Progenitor cell of endocrine pancreas (in vitro differentiated cells): ENCODE data around the gene SLC66A1. TPM values are rescaled to one million over a fixed set of nuclear protein-coding genes. Genes with fewer than 3 reads are reported as not detected.
A peak's percentile ranks its signal among the peaks of the same experiment; 100 is the strongest.

ENCODE experiments used
- DNase-seq: peaks from one replicate; pipeline ENCODE4 v3.0.0; 2021; ENCODE audit warnings: low spot score; ENCODE audit not compliant: unreplicated experiment
- H3K27ac Mint-ChIP-seq: 2 replicates; pipeline ENCODE4 v1.8.0; 2021; ENCODE audit warnings: mild to moderate bottlenecking, moderate library complexity, mixed read lengths
- H3K27me3 Mint-ChIP-seq: 2 replicates; pipeline ENCODE4 v1.8.0; 2021; ENCODE audit warnings: mixed read lengths
- H3K36me3 Mint-ChIP-seq: 2 replicates; pipeline ENCODE4 v1.8.0; 2022; ENCODE audit warnings: mixed read lengths; ENCODE audit not compliant: insufficient read depth
- H3K4me1 Mint-ChIP-seq: 2 replicates; pipeline ENCODE4 v1.8.0; 2021; ENCODE audit warnings: low read depth, mixed read lengths
- H3K4me3 Mint-ChIP-seq: 2 replicates; pipeline ENCODE4 v1.8.0; 2021; ENCODE audit warnings: low read depth, mild to moderate bottlenecking, moderate library complexity, mixed read lengths
- H3K9me3 Mint-ChIP-seq: 2 replicates; pipeline ENCODE4 v1.8.0; 2021; ENCODE audit warnings: low read depth, mixed read lengths
- CTCF ChIP-seq: fragments of 200-600 bp; sonication (generic); IDR thresholded peaks from one replicate; pipeline ENCODE4 v1.5.0; 2021; ENCODE audit warnings: antibody characterized with exemption, mild to moderate bottlenecking; ENCODE audit not compliant: unreplicated experiment
- total RNA-seq: library from RNA; stranded (reverse); gene quantifications from 2 replicates; pipeline ENCODE4 v1.2.1, GENCODE V29; 2021

Gene SLC66A1
- total RNA-seq, 1 donor from 2014 or later: 25.7 TPM

DNA sequence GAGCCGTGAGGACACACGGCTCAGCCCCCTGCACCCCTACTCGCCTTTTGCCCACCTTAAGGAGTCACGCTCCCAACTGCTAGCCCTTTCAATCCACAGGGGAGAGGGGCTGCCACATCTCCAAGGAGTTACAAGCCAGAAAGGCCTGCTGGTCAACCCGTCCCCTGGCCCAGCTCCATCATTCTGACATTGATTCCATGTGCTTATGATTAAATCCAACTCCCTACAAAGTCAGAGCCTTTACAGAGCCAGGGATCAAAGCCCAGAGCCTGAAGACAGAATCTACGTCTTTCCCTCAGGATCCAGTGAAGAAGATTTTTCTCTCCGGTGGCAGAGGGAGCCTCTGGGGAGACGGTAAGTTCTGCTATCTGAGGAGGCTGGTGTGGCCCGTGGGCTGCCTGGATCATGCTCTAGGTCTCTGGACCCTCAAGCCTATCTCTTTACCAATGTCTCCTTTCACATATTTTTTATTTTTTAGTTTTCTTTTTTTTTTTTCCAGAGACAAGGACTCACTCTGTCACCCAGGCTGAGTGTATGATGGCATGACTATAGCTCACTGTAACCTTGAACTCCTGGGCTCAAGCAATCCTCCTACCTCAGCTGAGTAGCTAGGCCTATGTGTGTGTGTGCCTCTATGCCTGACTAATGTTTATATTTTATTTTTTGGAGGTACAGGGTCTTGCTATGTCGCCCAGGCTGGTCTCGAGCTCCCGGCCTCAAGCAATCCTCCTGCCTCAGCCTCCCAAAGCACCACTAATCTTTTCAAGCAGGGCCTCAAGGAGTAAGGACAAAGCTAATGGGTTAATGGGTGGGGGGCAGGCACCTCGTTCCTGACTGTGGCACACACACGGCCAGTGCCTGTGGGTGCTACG lies 61.3 kb downstream of the SLC66A1 start:
- Mint-ChIP-seq H3K36me3 (peaks cover 15% of the 10 kb centered on the region), H3K4me3 (no peak overlapping the region), H3K27me3 (no peaks in the 10 kb centered on the region), H3K4me1 (no peaks in the 10 kb centered on the region), H3K9me3 (no peaks in the 10 kb centered on the region), H3K27ac (no peak overlapping the region)
- DNase-seq: no peak
- no peak for TF ChIP-seq CTCF

GRCh38 chr1:19374083-19374801 lies 62.1 kb downstream of the SLC66A1 start:
- peak; percentile 73 for TF ChIP-seq CTCF
- DNase-seq: peak; percentile 30
- no peaks in the 10 kb centered on the region for H3K4me1 Mint-ChIP-seq
- H3K27me3 Mint-ChIP-seq: no peaks in the 10 kb centered on the region
- H3K4me3 Mint-ChIP-seq: no peak overlapping the region
- no peak overlapping the region for H3K27ac Mint-ChIP-seq
- H3K9me3 Mint-ChIP-seq: no peaks in the 10 kb centered on the region
- peaks cover 16% of the 10 kb centered on the region for H3K36me3 Mint-ChIP-seq

DNA sequence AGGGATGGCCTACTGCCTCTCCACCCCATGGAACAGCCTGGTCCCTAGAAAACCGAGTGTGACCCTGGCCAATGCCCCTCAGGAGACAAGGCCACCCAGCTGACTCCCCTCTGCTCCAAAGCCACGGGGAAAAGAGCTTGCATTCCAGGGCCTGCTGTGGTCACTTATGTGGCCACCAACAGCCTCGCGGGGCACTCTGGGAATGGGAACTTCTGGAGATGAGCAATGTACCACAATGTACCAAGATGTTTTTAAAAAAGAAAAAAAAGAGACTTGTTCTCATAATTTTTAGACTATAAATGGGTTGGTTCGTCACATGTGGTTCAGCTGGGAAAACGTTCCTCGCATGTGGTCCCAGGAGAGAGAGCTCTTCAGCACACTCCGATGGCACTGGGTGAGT lies 62.8 kb downstream of the SLC66A1 start:
- peaks cover 19% of the 10 kb centered on the region for H3K36me3 Mint-ChIP-seq

GRCh38 chr1:19375631-19376400 lies 63.7 kb downstream of the SLC66A1 start:
- H3K27me3 Mint-ChIP-seq: no peaks in the 10 kb centered on the region
- TF ChIP-seq CTCF: no peak
- no peaks in the 10 kb centered on the region for H3K9me3 Mint-ChIP-seq
- peaks cover 19% of the 10 kb centered on the region for H3K36me3 Mint-ChIP-seq
- no peak for DNase-seq
- no peaks in the 10 kb centered on the region for H3K4me1 Mint-ChIP-seq
- H3K27ac Mint-ChIP-seq: no peak overlapping the region
- no peak overlapping the region for H3K4me3 Mint-ChIP-seq

More for the DNA sequence above, 62.8 kb downstream of the SLC66A1 start:
- H3K27ac Mint-ChIP-seq: peak overlapping the region; percentile 52
- DNase-seq: no peak
- no peaks in the 10 kb centered on the region for H3K9me3 Mint-ChIP-seq
- no peaks in the 10 kb centered on the region for H3K4me1 Mint-ChIP-seq
- H3K4me3 Mint-ChIP-seq: no peak overlapping the region
- H3K27me3 Mint-ChIP-seq: no peaks in the 10 kb centered on the region
- TF ChIP-seq CTCF: no peak
